Middle frontal gyrus (tissue), 1 donor: ENCODE results near the gene KIF6.

ENCODE experiments used
- DNase-seq: peaks from one replicate; pipeline ENCODE4 v3.0.0-alpha.2; 2015; ENCODE audit warnings: low spot score; ENCODE audit errors: extremely low spot score

Gene KIF6

GRCh38 chr6:39452306-39453145 is 272.7 kb downstream of the KIF6 start:
- DNase-seq, result no peak

GRCh38 chr6:39451831-39452230 is 273.4 kb downstream of the KIF6 start:
- no peak for DNase-seq

DNA sequence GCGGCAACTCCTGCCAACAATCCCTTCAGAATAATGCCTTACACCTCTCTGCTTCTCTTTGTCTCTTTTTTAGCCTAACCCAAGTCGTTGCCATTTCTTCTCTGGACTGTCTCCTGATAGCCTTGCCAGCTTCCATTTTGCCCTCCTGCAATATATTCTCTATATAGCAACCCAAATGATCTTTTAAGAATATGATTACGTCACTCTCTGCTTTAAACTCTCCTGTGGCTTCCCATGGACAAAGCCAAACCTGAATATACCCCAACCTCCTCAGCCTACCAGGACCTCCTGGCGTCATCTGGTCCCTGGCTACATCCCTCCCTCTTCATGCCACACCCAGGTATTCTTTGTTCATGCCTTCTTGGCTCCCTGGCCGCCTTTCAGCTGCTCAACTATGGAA is 276.2 kb downstream of the KIF6 start:
- no peak for DNase-seq

DNA sequence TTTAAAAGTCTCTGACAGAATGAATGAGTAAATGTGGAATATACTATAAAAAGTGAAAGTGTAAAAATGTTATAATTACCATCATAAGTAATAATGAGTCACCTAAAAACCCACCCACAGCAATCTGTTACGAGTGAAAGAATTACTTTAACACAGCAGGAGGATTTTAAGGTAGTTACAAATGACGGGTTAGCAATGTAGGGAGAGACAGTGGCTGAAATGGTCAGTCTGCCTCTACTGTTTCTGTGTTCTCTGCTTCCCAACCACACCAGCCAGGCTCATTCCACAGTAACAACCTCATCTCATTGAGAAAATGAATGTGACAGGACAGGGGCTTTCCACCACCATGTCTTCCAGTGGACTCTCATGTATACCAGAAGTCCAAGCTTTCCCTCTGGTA is 278.3 kb downstream of the KIF6 start:
- no peak for DNase-seq

DNA sequence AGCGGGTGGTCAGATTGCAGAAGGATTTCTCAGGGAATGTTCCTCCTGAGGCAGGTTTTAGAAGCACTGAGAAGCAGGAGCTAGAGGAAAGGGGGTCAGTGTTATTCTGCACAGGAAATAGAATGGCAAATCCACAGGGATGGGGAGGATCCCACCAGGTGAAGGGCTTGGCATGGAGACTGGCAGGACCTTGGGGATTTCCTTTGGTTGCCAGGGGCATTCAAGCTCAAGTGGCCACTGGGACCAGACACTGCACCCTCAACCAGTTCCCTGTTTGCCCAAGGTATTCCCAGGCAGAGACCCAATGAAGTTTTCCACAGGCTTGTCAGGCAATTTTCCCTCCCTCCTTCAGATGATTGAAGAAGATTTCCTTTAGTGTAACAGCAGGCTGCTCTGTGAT is 279.5 kb downstream of the KIF6 start:
- no peak for DNase-seq

GRCh38 chr6:39444479-39445019 is 280.7 kb downstream of the KIF6 start:
- DNase-seq, result no peak

DNA sequence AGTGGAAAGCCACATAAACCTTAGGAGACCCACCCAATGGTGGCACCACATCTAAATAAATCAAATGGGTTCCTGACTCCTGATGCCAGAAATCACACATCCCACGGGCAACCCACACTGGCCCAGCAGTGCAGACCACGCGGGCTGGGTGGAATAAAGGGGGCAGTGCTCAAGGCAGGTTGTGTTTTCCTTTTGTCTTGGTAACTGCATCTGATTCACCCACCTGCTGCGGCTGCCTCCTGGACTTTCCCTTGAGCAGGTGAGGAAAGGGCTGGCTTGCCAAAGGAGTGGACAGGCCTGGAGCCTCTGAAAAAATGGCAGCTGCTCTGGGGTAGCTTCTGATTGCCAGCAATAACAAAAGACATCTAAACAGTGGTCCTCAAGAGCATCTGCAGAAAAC is 283.2 kb downstream of the KIF6 start:
- no peak for DNase-seq

- DNase-seq, result no peak
These were observed 283.9 kb downstream of the KIF6 start for GRCh38 chr6:39441301-39441700.

GRCh38 chr6:39440039-39440426 is 285.2 kb downstream of the KIF6 start:
- DNase-seq, result no peak

DNA sequence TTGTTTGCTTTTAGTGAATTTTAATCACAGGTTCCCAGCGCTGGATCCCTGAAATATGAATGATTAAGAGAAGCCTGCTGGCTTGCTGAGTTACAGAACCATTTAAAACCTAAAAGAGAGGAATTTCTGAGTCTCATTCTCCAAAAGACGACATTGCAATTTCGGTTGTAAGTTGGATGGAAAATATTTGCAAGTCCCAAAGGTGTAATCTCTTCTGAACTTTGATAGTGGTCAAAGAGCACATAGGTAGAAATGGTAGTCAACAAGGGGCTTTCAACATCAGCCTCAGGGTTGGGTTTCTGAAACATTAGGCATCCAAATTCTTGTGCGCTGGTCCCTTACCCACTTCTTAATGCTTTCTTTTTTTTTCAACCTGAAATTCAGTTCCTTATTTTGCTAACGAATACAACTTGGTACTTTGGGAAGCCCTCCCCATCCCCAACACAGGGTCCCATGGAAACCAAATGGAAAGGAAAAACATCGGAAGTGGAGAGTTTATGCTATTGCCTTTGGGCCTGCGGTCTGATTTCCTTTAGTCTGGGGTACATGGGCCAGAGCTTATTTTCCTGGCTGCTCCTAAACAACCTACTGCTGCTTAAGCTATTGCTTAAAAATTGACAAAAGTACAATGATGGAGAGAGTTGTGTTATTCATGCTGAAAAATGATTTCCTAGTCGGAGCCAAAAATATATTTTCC is 285.7 kb downstream of the KIF6 start:
- no peak for DNase-seq

- no peak for DNase-seq
These were observed 291.6 kb downstream of the KIF6 start for GRCh38 chr6:39433630-39434029.

GRCh38 chr6:39432330-39433025 is 292.7 kb downstream of the KIF6 start:
- no peak for DNase-seq

- DNase-seq, result no peak
These were observed 294.2 kb downstream of the KIF6 start for GRCh38 chr6:39430871-39431523.

DNA sequence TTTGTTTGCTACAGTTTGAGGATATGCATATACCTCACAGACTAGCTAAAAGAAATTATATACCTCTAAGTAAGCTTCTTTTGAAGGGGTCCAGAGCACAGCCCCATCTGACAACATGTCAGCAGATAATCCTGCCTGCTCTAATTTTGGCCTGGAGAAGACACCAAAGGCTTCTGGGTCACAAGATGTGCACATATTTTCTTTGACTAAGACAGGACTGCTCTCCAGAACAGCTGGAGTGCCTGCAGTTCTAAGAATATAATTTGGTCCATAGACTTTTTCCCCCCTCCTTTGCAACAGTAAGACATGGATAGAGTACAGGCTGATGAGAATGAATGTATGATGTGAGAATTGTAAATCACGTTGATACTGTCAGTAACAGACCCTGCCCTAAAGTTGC is 294.8 kb downstream of the KIF6 start:
- no peak for DNase-seq

DNA sequence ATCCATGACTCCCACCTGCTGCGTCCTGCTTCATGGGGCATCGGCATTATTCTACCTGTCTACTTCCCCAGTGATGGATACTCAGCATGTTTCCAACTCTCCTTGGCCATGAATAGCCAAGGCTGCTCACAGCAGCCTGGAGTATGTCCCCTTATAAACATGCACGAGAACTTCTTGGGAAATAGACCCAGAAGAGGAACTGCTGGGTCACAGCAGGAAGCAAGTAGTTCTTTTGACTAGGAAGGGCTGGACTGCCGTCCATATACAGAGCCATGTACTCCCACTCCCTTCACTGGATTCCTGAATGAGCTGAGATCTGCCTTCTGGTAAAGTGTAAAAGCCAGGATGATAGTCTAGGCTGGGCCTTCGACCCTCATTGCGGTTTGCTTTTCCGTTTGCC is 296.4 kb downstream of the KIF6 start:
- no peak for DNase-seq

GRCh38 chr6:39428152-39428551 is 297.1 kb downstream of the KIF6 start:
- DNase-seq, result no peak

- DNase-seq, result no peak
These were observed 299.1 kb downstream of the KIF6 start for GRCh38 chr6:39426073-39426456.

DNA sequence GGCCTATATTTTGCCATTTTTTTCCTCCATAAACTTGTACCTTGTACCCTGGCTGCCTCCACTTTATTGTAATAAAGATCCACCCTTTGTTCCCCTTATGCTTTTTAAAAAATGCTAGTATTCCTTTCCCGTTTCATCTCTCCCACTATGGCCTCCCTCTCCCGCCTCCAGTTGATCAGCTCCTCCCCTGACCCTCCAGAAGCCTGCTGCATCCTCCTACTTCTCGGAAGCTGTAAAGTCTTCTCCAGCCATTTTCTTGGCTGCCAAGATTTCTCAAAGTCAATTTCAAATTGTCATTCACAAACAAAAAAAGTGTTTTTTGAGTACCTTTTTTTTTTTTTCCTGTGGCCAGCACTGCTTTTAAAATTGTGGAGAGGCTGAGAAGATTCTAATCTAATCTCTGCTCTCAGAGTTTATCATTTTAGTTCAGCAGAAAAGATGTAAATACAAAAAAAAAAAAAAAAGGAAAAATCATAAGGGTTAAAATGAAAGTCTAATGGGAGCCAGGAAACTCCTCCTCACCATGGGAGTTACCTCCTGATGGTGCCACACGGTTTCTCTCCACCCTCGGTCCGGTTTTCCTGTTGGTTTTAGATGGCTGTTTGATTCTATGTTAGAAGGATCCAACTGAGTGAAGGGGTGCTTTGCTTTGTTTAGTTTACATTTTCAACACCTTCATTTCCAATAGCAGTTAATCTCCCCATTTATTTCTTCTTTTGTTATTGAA is 299.7 kb downstream of the KIF6 start:
- DNase-seq, result no peak

- DNase-seq, result no peak
These were observed 300.4 kb downstream of the KIF6 start for GRCh38 chr6:39424831-39425230.

GRCh38 chr6:39422238-39422637 is 303.0 kb downstream of the KIF6 start:
- DNase-seq, result no peak
